SK-N-SH (cell line): ENCODE measurements around the gene UAP1L1.
A peak's percentile ranks its signal among the peaks of the same experiment; 100 is the strongest.

Source experiments
- ELF1 ChIP-seq: IDR thresholded peaks from 2 replicates; pipeline ENCODE4 v1.4.0; 2012
- EP300 ChIP-seq, 2 experiments: IDR thresholded peaks; 2 replicates each; pipeline versions ENCODE4 v1.4.0 to v1.6.1; 2012; ENCODE audit warnings: borderline replicate concordance in 1 of 2, low read depth in 1 of 2, low read length in 1 of 2
- GABPA ChIP-seq: IDR thresholded peaks from 2 replicates; pipeline ENCODE4 v1.4.0; 2012; ENCODE audit warnings: low read depth, mild to moderate bottlenecking
- MXI1 ChIP-seq: IDR thresholded peaks from 2 replicates; pipeline ENCODE4 v1.6.1; 2012; ENCODE audit warnings: mild to moderate bottlenecking, low read depth, low read length, improper control_type of control experiment
- NRF1 ChIP-seq: IDR thresholded peaks from 2 replicates; pipeline ENCODE4 v1.6.1; 2012; ENCODE audit warnings: low read depth, mild to moderate bottlenecking, low read length
- POLR2AphosphoS5 ChIP-seq: IDR thresholded peaks from 2 replicates; pipeline ENCODE4 v1.6.1; 2012; ENCODE audit warnings: low read depth, low read length
- RCOR1 ChIP-seq: fragments of 150-350 bp; IDR thresholded peaks from 2 replicates; pipeline ENCODE4 v1.6.1; 2017; ENCODE audit warnings: antibody characterized with exemption, low read length
- TEAD4 ChIP-seq: IDR thresholded peaks from 2 replicates; pipeline ENCODE4 v1.4.0; 2012; ENCODE audit warnings: mild to moderate bottlenecking, borderline replicate concordance; ENCODE audit not compliant: insufficient read depth
- TF ChIP-seq, protein P1 (sequence below): fragments of 200-600 bp; sonication (generic); IDR thresholded peaks from 2 replicates; pipeline ENCODE4 v1.6.1; 2017; ENCODE audit warnings: antibody characterized with exemption, mild to moderate bottlenecking, moderate library complexity
- TF ChIP-seq, protein P2 (sequence below): IDR thresholded peaks from 2 replicates; pipeline ENCODE4 v1.4.0; 2012; ENCODE audit warnings: low read depth, borderline replicate concordance
- TF ChIP-seq, protein P3 (sequence below): IDR thresholded peaks from 2 replicates; pipeline ENCODE4 v1.6.1; 2012; ENCODE audit warnings: mild to moderate bottlenecking, low read depth, low read length, moderate library complexity
- TF ChIP-seq, protein P4 (sequence below): IDR thresholded peaks from 2 replicates; pipeline ENCODE4 v1.4.0; 2012; ENCODE audit warnings: low read depth

DNA sequence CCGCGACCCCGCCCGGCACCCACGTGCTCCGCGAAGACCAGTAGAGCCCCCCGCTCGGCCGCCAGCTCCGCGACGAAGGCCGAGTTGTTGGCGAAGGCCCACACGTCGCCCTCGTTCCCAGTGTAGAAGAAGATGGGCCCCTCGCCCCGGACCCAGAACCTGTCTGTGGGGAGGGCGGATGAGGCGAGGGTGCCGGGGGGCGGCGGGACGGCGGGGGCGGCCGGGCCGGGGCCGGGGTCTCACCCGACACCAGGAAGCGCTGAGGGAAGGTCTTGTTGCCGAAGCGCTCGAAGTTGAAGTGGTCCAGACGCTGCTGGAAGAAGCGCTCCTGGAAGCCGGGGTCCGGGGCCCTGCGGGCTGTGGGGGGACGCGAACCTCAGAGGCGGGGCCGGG lies 36.9 kb downstream of the UAP1L1 start:
- TF ChIP-seq TEAD4 (no peak), MXI1 (no peak), EP300 (IDR thresholded peaks at IDR 0.05; ENCODE audit: borderline replicate concordance in 1 of 2, low read depth in 1 of 2, low read length in 1 of 2) (no peak), NRF1 (no peak), GABPA (no peak), RCOR1 (no peak), POLR2AphosphoS5 (no peak), ELF1 (no peak)
- TF ChIP-seq, protein P1, sequence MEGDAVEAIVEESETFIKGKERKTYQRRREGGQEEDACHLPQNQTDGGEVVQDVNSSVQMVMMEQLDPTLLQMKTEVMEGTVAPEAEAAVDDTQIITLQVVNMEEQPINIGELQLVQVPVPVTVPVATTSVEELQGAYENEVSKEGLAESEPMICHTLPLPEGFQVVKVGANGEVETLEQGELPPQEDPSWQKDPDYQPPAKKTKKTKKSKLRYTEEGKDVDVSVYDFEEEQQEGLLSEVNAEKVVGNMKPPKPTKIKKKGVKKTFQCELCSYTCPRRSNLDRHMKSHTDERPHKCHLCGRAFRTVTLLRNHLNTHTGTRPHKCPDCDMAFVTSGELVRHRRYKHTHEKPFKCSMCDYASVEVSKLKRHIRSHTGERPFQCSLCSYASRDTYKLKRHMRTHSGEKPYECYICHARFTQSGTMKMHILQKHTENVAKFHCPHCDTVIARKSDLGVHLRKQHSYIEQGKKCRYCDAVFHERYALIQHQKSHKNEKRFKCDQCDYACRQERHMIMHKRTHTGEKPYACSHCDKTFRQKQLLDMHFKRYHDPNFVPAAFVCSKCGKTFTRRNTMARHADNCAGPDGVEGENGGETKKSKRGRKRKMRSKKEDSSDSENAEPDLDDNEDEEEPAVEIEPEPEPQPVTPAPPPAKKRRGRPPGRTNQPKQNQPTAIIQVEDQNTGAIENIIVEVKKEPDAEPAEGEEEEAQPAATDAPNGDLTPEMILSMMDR, result no peak
- TF ChIP-seq, protein P2, sequence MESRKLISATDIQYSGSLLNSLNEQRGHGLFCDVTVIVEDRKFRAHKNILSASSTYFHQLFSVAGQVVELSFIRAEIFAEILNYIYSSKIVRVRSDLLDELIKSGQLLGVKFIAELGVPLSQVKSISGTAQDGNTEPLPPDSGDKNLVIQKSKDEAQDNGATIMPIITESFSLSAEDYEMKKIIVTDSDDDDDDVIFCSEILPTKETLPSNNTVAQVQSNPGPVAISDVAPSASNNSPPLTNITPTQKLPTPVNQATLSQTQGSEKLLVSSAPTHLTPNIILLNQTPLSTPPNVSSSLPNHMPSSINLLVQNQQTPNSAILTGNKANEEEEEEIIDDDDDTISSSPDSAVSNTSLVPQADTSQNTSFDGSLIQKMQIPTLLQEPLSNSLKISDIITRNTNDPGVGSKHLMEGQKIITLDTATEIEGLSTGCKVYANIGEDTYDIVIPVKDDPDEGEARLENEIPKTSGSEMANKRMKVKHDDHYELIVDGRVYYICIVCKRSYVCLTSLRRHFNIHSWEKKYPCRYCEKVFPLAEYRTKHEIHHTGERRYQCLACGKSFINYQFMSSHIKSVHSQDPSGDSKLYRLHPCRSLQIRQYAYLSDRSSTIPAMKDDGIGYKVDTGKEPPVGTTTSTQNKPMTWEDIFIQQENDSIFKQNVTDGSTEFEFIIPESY, result no peak
- TF ChIP-seq, protein P3, sequence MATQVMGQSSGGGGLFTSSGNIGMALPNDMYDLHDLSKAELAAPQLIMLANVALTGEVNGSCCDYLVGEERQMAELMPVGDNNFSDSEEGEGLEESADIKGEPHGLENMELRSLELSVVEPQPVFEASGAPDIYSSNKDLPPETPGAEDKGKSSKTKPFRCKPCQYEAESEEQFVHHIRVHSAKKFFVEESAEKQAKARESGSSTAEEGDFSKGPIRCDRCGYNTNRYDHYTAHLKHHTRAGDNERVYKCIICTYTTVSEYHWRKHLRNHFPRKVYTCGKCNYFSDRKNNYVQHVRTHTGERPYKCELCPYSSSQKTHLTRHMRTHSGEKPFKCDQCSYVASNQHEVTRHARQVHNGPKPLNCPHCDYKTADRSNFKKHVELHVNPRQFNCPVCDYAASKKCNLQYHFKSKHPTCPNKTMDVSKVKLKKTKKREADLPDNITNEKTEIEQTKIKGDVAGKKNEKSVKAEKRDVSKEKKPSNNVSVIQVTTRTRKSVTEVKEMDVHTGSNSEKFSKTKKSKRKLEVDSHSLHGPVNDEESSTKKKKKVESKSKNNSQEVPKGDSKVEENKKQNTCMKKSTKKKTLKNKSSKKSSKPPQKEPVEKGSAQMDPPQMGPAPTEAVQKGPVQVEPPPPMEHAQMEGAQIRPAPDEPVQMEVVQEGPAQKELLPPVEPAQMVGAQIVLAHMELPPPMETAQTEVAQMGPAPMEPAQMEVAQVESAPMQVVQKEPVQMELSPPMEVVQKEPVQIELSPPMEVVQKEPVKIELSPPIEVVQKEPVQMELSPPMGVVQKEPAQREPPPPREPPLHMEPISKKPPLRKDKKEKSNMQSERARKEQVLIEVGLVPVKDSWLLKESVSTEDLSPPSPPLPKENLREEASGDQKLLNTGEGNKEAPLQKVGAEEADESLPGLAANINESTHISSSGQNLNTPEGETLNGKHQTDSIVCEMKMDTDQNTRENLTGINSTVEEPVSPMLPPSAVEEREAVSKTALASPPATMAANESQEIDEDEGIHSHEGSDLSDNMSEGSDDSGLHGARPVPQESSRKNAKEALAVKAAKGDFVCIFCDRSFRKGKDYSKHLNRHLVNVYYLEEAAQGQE, result no peak
- TF ChIP-seq, protein P4, sequence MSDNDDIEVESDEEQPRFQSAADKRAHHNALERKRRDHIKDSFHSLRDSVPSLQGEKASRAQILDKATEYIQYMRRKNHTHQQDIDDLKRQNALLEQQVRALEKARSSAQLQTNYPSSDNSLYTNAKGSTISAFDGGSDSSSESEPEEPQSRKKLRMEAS, result 0 out of 2 replicates have a peak, but pooled peaks have one; percentile 8
